ENCODE results near the gene NTRK1. TPM values are rescaled to one million over a fixed set of nuclear protein-coding genes. Genes with fewer than 3 reads are reported as not detected.

NTRK1 gene
- total RNA-seq, 4 donors from 2014 or later: 0.09 to 0.57 TPM; not detected in 2

DNA sequence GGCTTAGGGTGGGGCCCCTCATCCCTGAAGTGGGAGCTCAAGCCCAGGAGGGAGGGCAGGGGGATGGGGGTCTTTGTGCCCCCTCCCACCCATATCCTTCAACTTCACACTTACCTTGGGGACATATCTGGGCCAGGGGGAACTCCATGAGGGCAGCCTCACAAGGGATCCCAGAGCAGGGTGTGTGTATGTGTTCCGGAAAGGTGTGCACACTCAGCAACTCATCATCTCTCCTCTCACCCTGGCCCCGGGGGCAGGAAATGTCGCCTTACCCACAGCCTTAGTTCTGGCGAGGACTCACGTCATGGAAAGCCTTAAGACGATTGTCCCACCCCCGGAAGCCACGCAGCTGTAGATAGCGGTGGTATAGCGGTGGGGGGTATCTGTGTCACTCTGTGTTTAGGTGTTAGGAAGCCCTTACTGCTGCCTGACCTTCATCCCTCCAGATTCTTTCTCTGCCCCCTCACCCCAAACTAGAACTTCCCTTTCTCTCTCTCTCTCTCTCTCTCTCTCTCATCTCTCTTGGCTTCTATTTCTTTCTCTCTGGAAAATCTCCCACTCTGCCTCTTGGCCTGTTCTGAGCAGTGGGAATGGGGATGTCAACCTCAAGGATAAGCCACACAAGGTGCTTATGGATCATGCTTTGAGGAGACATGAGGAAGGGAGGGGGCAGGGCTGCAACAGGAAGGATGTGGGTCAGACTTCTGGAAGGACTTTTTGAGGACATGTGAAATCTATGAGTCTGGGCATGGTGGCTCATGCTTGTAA, 43.9 kb upstream of the NTRK1 start, which contains the start of gene SH2D2A:
Gene SH2D2A (minus strand): TSS at position 288 of the 768 bp plus-strand sequence. CDS start 140 bp downstream, at position 148.
- peak within 1 kb of the TSS; percentile 2 to 38 (median 25) for H3K4me3 ChIP-seq
- TF ChIP-seq, protein P1, sequence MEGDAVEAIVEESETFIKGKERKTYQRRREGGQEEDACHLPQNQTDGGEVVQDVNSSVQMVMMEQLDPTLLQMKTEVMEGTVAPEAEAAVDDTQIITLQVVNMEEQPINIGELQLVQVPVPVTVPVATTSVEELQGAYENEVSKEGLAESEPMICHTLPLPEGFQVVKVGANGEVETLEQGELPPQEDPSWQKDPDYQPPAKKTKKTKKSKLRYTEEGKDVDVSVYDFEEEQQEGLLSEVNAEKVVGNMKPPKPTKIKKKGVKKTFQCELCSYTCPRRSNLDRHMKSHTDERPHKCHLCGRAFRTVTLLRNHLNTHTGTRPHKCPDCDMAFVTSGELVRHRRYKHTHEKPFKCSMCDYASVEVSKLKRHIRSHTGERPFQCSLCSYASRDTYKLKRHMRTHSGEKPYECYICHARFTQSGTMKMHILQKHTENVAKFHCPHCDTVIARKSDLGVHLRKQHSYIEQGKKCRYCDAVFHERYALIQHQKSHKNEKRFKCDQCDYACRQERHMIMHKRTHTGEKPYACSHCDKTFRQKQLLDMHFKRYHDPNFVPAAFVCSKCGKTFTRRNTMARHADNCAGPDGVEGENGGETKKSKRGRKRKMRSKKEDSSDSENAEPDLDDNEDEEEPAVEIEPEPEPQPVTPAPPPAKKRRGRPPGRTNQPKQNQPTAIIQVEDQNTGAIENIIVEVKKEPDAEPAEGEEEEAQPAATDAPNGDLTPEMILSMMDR (IDR thresholded peaks at IDR 0.05): no peak
- TF ChIP-seq POLR2A (IDR thresholded peaks at IDR 0.05): peak in 2 of 4 donors; percentile 46 to 72
- intact Hi-C loops (cut with DNase I): no loop called here
- peak; percentile 23 for DNase-seq
- WGBS, 2 donors: 17 to 22% methylated on average over 7 to 9 of the region's 10 CpGs
- H3K27me3 ChIP-seq: peaks cover 0 to 16% (median 0%) of the 10 kb centered on the region in 4 donors
- no peaks in the 10 kb centered on the region for H3K9me3 ChIP-seq
- H3K4me1 ChIP-seq: peaks cover 12 to 45% (median 21%) of the 10 kb centered on the region in 3 donors
- no peaks in the 10 kb centered on the region for H3K36me3 ChIP-seq
- H3K27ac ChIP-seq: peak within 1 kb of the TSS; percentile 55 to 81 (median 73)

DNA sequence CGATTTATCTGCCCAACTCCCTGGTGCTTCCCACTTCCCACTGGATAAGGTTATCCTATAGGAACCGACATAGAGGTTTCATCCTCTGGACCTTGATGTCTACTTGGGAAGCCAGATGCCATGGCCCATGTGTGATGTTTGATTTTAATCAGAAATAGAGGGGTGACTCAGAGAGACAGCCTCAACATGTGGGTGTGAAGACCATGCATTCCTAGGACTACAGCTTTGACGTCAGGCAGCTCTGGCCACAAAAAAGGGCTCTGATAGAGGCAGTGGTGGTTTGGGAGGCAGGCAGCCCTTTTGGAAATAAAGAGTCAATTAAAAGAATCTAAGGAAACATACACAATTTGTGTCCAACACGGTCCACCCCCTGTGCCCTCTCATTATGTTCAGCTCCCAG, 38.9 kb upstream of the NTRK1 start:
- Histone ChIP-seq H3K27me3 (peaks cover 0 to 10% (median 0%) of the 10 kb centered on the region in 4 donors), H3K36me3 (no peaks in the 10 kb centered on the region), H3K27ac (no peak overlapping the region), H3K4me3 (no peak overlapping the region), H3K4me1 (peaks cover 0 to 6% (median 0%) of the 10 kb centered on the region in 3 donors), H3K9me3 (no peaks in the 10 kb centered on the region)
- intact Hi-C loops (cut with DNase I): no loop called here
- 58 to 60% methylated on average over 4 of the region's 4 CpGs for WGBS, 2 donors
- DNase-seq: no peak
- TF ChIP-seq, protein P1 (IDR thresholded peaks at IDR 0.05): no peak
- no peak for TF ChIP-seq POLR2A (IDR thresholded peaks at IDR 0.05)

DNA sequence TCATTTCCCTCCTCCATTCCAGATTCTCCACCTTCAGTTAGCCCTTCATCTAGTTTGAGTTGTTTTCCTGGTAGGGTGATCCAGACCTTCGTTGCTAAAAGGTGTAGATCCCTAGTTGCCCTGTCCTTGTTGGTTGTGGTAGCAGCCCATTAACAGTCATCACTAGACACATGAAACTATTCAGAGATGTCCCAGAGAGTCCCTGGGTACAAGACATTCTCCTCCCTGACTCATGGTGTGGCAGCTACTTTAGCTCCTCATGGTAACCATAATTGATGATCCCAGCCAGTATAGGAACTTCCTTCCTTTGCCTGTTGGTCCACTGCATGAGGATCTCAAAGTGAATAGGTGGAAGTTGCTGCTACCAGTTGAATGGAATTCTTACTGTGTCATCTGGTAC, 38.0 kb upstream of the NTRK1 start:
- Histone ChIP-seq H3K4me1 (no peaks in the 10 kb centered on the region), H3K36me3 (no peaks in the 10 kb centered on the region), H3K27me3 (peaks cover 0 to 10% (median 0%) of the 10 kb centered on the region in 4 donors), H3K27ac (no peak overlapping the region), H3K4me3 (no peak overlapping the region), H3K9me3 (no peaks in the 10 kb centered on the region)
- TF ChIP-seq, protein P1 (IDR thresholded peaks at IDR 0.05): no peak
- no peak for TF ChIP-seq POLR2A (IDR thresholded peaks at IDR 0.05)
- no peak for DNase-seq
- 42 to 67% methylated on average over 1 of the region's 1 CpG for WGBS, 2 donors
- intact Hi-C loops (cut with DNase I): no loop called here

DNA sequence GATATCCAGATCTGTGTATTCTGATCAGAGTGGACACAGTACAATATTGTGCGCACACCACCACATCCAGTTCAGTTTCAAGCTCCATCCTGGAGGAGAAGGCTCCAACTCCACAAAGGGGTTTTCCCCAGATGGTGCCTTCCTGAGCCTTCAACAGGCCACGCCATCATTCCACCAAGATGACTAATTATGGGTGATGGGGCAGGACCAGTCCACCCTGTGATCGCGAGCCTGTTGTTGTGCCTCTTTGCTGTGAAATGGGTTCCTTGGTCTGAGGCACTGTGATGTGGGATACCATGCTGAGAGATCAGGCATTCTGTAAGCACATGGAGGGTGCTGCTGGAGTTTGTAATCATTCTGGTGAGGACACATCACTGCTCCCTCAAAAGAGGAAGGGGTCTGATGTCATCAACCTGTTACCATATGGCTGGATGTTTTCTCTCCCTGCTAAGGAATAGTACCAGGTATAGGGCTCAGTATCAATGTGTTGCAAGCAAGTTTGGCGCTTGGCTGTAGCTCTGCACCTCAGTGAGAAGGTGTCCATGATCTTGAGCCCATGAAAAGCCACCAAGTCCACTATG, 37.4 kb upstream of the NTRK1 start:
- H3K27ac ChIP-seq: no peak overlapping the region
- no peaks in the 10 kb centered on the region for H3K4me1 ChIP-seq
- no peaks in the 10 kb centered on the region for H3K36me3 ChIP-seq
- H3K4me3 ChIP-seq: no peak overlapping the region
- intact Hi-C loops (cut with DNase I): no loop called here
- no peak for DNase-seq
- peaks cover 0 to 10% (median 0%) of the 10 kb centered on the region in 4 donors for H3K27me3 ChIP-seq
- no peaks in the 10 kb centered on the region for H3K9me3 ChIP-seq
- no peak for TF ChIP-seq POLR2A (IDR thresholded peaks at IDR 0.05)
- TF ChIP-seq, protein P1 (IDR thresholded peaks at IDR 0.05): no peak
- 88 to 95% methylated on average over 3 to 4 of the region's 5 CpGs for WGBS, 2 donors

DNA sequence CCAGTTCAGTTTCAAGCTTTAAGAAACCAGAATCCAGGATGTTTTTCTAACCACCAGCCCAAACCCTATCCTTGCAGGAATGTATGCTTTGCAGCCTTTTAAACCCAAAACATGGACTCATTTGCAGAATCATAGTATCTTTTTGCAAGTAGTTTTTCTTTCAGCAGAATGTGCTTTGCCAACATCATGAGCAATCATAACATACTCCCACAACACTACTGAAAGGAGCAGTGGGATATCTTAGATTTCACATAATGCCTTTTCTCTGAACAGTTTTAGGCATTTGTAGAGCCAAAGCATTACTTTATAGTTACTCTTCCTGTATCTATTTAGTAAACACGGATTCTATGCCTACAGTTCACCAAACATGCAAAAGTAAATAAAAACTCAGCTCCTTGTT, 34.0 kb upstream of the NTRK1 start:
- intact Hi-C loops (cut with DNase I): no loop called here
- WGBS, 2 donors: 43 to 50% methylated on average over 1 of the region's 1 CpG
- no peak for DNase-seq
- Histone ChIP-seq H3K36me3 (no peaks in the 10 kb centered on the region), H3K9me3 (no peaks in the 10 kb centered on the region), H3K27ac (no peak overlapping the region), H3K4me3 (no peak overlapping the region), H3K4me1 (no peaks in the 10 kb centered on the region), H3K27me3 (peaks cover 0 to 17% (median 0%) of the 10 kb centered on the region in 4 donors)
- TF ChIP-seq, protein P1 (IDR thresholded peaks at IDR 0.05): no peak
- TF ChIP-seq POLR2A (IDR thresholded peaks at IDR 0.05): no peak

Data from esophagus squamous epithelium (tissue), 5 donors.